Liver (tissue), 3 donors: ENCODE data around the gene MED27.

Experiments
- JUND ChIP-seq, 2 donors: IDR thresholded peaks; 2 replicates each; pipeline ENCODE4 v1.6.1; 2016; ENCODE audit warnings: antibody characterized with exemption in 2 of 2
- RAD21 ChIP-seq, 2 donors: IDR thresholded peaks; 2 replicates each; pipeline ENCODE4 v1.6.1; 2016; ENCODE audit warnings: antibody characterized with exemption in 2 of 2, mild to moderate bottlenecking in 2 of 2
- SP1 ChIP-seq: IDR thresholded peaks from 2 replicates; pipeline ENCODE4 v1.6.1; 2018; ENCODE audit warnings: antibody characterized with exemption, mild to moderate bottlenecking
- TAF1 ChIP-seq: conservative IDR thresholded peaks from 2 replicates; pipeline ENCODE4 v1.6.1; 2016; ENCODE audit warnings: antibody characterized with exemption, mild to moderate bottlenecking
- TF ChIP-seq, protein P1 (sequence below): fragments of 150-350 bp; IDR thresholded peaks from 2 replicates; pipeline ENCODE4 v1.5.1; 2017; ENCODE audit warnings: improper control_type of control experiment, low read depth, low read length; ENCODE audit not compliant: missing input control
- TF ChIP-seq, protein P2 (sequence below): IDR thresholded peaks from 2 replicates; pipeline ENCODE4 v1.6.1; 2016; ENCODE audit warnings: antibody characterized with exemption
- TF ChIP-seq, protein P3 (sequence below): IDR thresholded peaks from 2 replicates; pipeline ENCODE4 v1.6.1; 2016; ENCODE audit warnings: antibody characterized with exemption, mild to moderate bottlenecking
- TF ChIP-seq, protein P4 (sequence below): IDR thresholded peaks from 2 replicates; pipeline ENCODE4 v1.6.1; 2016; ENCODE audit warnings: antibody characterized with exemption
- donor health status: healthy.
- donor health status: healthy.

DNA sequence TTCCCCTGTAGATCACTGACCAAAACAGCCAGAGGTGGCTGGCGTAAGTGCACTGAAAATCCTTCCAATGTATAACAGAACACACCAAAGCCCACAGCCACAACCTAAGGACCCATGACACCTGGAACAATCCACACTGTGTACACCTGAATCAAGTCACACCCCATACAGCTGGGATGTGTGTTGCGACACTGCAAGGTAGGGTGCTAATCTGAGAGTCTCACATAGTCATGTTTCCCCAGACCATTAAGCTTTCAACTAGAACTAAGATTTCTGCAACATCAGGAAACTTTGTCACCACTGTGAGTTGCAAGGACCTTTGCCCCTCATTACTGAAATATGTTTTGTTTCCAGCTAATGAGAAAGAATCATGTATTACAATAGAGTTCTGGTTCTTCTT is 59.4 kb downstream of the MED27 start:
- TF ChIP-seq SP1 (no peak), RAD21 (IDR thresholded peaks at IDR 0.05) (no peak), TAF1 (no peak), JUND (IDR thresholded peaks at IDR 0.05) (no peak)
- TF ChIP-seq, protein P1, sequence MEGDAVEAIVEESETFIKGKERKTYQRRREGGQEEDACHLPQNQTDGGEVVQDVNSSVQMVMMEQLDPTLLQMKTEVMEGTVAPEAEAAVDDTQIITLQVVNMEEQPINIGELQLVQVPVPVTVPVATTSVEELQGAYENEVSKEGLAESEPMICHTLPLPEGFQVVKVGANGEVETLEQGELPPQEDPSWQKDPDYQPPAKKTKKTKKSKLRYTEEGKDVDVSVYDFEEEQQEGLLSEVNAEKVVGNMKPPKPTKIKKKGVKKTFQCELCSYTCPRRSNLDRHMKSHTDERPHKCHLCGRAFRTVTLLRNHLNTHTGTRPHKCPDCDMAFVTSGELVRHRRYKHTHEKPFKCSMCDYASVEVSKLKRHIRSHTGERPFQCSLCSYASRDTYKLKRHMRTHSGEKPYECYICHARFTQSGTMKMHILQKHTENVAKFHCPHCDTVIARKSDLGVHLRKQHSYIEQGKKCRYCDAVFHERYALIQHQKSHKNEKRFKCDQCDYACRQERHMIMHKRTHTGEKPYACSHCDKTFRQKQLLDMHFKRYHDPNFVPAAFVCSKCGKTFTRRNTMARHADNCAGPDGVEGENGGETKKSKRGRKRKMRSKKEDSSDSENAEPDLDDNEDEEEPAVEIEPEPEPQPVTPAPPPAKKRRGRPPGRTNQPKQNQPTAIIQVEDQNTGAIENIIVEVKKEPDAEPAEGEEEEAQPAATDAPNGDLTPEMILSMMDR, result no peak
- TF ChIP-seq, protein P2, sequence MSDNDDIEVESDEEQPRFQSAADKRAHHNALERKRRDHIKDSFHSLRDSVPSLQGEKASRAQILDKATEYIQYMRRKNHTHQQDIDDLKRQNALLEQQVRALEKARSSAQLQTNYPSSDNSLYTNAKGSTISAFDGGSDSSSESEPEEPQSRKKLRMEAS, result no peak
- TF ChIP-seq, protein P3, sequence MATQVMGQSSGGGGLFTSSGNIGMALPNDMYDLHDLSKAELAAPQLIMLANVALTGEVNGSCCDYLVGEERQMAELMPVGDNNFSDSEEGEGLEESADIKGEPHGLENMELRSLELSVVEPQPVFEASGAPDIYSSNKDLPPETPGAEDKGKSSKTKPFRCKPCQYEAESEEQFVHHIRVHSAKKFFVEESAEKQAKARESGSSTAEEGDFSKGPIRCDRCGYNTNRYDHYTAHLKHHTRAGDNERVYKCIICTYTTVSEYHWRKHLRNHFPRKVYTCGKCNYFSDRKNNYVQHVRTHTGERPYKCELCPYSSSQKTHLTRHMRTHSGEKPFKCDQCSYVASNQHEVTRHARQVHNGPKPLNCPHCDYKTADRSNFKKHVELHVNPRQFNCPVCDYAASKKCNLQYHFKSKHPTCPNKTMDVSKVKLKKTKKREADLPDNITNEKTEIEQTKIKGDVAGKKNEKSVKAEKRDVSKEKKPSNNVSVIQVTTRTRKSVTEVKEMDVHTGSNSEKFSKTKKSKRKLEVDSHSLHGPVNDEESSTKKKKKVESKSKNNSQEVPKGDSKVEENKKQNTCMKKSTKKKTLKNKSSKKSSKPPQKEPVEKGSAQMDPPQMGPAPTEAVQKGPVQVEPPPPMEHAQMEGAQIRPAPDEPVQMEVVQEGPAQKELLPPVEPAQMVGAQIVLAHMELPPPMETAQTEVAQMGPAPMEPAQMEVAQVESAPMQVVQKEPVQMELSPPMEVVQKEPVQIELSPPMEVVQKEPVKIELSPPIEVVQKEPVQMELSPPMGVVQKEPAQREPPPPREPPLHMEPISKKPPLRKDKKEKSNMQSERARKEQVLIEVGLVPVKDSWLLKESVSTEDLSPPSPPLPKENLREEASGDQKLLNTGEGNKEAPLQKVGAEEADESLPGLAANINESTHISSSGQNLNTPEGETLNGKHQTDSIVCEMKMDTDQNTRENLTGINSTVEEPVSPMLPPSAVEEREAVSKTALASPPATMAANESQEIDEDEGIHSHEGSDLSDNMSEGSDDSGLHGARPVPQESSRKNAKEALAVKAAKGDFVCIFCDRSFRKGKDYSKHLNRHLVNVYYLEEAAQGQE, result no peak
- TF ChIP-seq, protein P4, sequence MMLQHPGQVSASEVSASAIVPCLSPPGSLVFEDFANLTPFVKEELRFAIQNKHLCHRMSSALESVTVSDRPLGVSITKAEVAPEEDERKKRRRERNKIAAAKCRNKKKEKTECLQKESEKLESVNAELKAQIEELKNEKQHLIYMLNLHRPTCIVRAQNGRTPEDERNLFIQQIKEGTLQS, result no peak
